Activated CD8-positive, alpha-beta memory T cell treated with anti-CD3 and anti-CD28 coated beads, Interleukin-2, amount 10 ng/mL, durations not matched to agents 7 days and 5 days (primary cell): ENCODE measurements around the gene LIN7C. TPM values are rescaled to one million over a fixed set of nuclear protein-coding genes. Genes with fewer than 3 reads are reported as not detected.
A peak's percentile ranks its signal among the peaks of the same experiment; 100 is the strongest.

Source experiments
- ATAC-seq: fragments of 150-1000 bp; cut with Tn5 transposase; one replicate; pipeline ENCODE4 v1.10.0; 2021; ENCODE audit warnings: moderate library complexity
- CTCF ChIA-PET: fragments of 350-600 bp; sonication (Branson Sonifier 250); formaldehyde crosslinking; loops from one replicate; lab custom pipeline; 2021; ENCODE audit warnings: antibody characterized with exemption; lab: Charles Lee
- DNase-seq: peaks from one replicate; pipeline ENCODE4 v3.0.0-alpha.2; 2020
- H3K27ac Mint-ChIP-seq: one replicate; pipeline ENCODE4 v1.8.0; 2021; ENCODE audit warnings: mild to moderate bottlenecking, mixed read lengths
- H3K27me3 Mint-ChIP-seq: one replicate; pipeline ENCODE4 v1.8.0; 2021; ENCODE audit warnings: mixed read lengths
- H3K36me3 Mint-ChIP-seq: one replicate; pipeline ENCODE4 v1.8.0; 2021; ENCODE audit warnings: mild to moderate bottlenecking, mixed read lengths
- H3K4me1 Mint-ChIP-seq: one replicate; pipeline ENCODE4 v1.8.0; 2021; ENCODE audit warnings: mixed read lengths
- H3K4me3 Mint-ChIP-seq: one replicate; pipeline ENCODE4 v1.8.0; 2021; ENCODE audit warnings: mild to moderate bottlenecking, moderate library complexity, mixed read lengths
- H3K9me3 Mint-ChIP-seq: one replicate; pipeline ENCODE4 v1.8.0; 2022; ENCODE audit warnings: low read depth, mixed read lengths
- total RNA-seq, 2 experiments: library from RNA; stranded (reverse); gene quantifications; one replicate each; pipeline ENCODE4 v1.2.3, GENCODE V29; 2021

LIN7C gene
- total RNA-seq, 2 experiments from 2014 or later: 18.2 to 23.1 TPM

GRCh38 chr11:27473017-27473406 lies 33.6 kb downstream of the LIN7C start:
- Mint-ChIP-seq H3K27me3 (peaks cover 59% of the 10 kb centered on the region), H3K27ac (no peak overlapping the region), H3K4me1 (peaks cover 9% of the 10 kb centered on the region), H3K36me3 (peaks cover 3% of the 10 kb centered on the region), H3K4me3 (peak overlapping the region; percentile 79), H3K9me3 (no peaks in the 10 kb centered on the region)
- ATAC-seq (no peak), DNase-seq (no peak)
- CTCF ChIA-PET: interaction anchor here (1.0 to 5.0 kb wide), 2 partner anchors 12 to 14 kb away, joined by 3 to 22 read pairs; no protein-coding TSS in a partner anchor

GRCh38 chr11:27472398-27473016 lies 34.1 kb downstream of the LIN7C start, which contains the start of gene LGR4:
Gene LGR4 (minus strand): TSS chr11:27472790. CDS start chr11:27472302, 488 bp downstream.
- CTCF ChIA-PET: interaction anchor here (1.0 to 5.0 kb wide), 2 partner anchors 13 to 15 kb away, joined by 3 to 22 read pairs; no protein-coding TSS in a partner anchor
- Mint-ChIP-seq H3K27me3 (peaks cover 64% of the 10 kb centered on the region), H3K4me1 (peaks cover 9% of the 10 kb centered on the region), H3K27ac (no peak within 1 kb of the TSS), H3K9me3 (no peaks in the 10 kb centered on the region), H3K36me3 (peaks cover 3% of the 10 kb centered on the region), H3K4me3 (peak within 1 kb of the TSS; percentile 79)
- DNase-seq: peak; percentile 63
- peak; percentile 78 for ATAC-seq

DNA sequence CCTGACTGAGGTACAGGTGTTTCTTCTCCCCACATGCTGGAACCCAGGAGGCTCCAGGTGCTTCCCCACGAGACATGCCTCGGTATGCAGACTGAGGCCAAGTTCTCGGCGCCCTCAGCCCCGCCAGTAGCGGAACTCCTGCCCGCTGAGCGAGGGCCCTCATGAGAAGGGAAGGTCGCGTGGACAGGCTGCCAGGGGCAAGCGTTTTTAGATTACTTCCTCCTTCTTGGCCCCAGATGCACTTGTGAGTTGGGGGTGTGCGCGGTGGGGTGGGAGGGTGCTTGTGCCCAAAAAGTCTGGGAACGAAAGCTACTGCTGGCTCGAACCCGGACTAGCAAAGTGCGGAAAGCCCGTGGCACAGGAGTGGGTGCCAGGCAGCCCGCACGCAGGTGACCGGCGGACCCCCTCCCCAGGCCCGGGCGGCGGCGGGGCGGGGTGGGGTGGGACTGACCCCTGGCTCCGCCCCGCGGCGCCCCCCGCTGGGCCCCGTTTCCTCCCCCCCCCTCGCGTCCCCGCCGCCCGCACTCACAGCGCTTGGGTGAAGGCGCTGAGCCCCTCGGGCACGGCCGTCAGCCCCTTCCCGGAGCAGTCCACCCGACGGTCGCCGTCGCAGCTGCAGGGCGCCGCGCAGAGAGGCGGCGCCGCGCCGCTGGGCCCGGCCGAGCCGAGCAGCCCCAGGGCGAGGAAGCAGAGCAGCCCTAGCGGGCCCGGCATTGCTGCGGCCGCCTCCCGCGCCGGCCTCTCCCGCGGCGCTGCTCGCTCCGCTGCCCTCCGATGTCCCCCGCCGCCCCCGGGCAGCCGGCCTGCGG lies 34.8 kb downstream of the LIN7C start:
- ATAC-seq (peak; percentile 73), DNase-seq (no peak)
- CTCF ChIA-PET: interaction anchor here (5.0 kb wide), 1 partner anchor 13 kb away, joined by 22 read pairs; no protein-coding TSS in a partner anchor
- Mint-ChIP-seq H3K4me3 (peak overlapping the region; percentile 44), H3K36me3 (peaks cover 3% of the 10 kb centered on the region), H3K9me3 (no peaks in the 10 kb centered on the region), H3K27me3 (peaks cover 66% of the 10 kb centered on the region), H3K27ac (no peak overlapping the region), H3K4me1 (peaks cover 9% of the 10 kb centered on the region)

GRCh38 chr11:27470826-27471588 lies 35.6 kb downstream of the LIN7C start:
- peaks cover 9% of the 10 kb centered on the region for H3K4me1 Mint-ChIP-seq
- H3K4me3 Mint-ChIP-seq: peak overlapping the region; percentile 44
- H3K36me3 Mint-ChIP-seq: peaks cover 3% of the 10 kb centered on the region
- no peak overlapping the region for H3K27ac Mint-ChIP-seq
- ATAC-seq (no peak), DNase-seq (no peak)
- peaks cover 66% of the 10 kb centered on the region for H3K27me3 Mint-ChIP-seq
- H3K9me3 Mint-ChIP-seq: no peaks in the 10 kb centered on the region
- CTCF ChIA-PET: no interaction called here

- Mint-ChIP-seq H3K9me3 (no peaks in the 10 kb centered on the region), H3K4me1 (peaks cover 9% of the 10 kb centered on the region), H3K27me3 (peaks cover 66% of the 10 kb centered on the region), H3K27ac (no peak overlapping the region), H3K36me3 (peaks cover 3% of the 10 kb centered on the region), H3K4me3 (no peak overlapping the region)
- CTCF ChIA-PET: no interaction called here
- no peak for DNase-seq
- no peak for ATAC-seq
These were observed 36.4 kb downstream of the LIN7C start for GRCh38 chr11:27470166-27470565.

- peaks cover 64% of the 10 kb centered on the region for H3K27me3 Mint-ChIP-seq
- H3K36me3 Mint-ChIP-seq: peaks cover 3% of the 10 kb centered on the region
- H3K9me3 Mint-ChIP-seq: no peaks in the 10 kb centered on the region
- DNase-seq (no peak), ATAC-seq (no peak)
- CTCF ChIA-PET: no interaction called here
- no peak overlapping the region for H3K27ac Mint-ChIP-seq
- peaks cover 9% of the 10 kb centered on the region for H3K4me1 Mint-ChIP-seq
- H3K4me3 Mint-ChIP-seq: no peak overlapping the region
These were observed 37.4 kb downstream of the LIN7C start for GRCh38 chr11:27468995-27469695.

DNA sequence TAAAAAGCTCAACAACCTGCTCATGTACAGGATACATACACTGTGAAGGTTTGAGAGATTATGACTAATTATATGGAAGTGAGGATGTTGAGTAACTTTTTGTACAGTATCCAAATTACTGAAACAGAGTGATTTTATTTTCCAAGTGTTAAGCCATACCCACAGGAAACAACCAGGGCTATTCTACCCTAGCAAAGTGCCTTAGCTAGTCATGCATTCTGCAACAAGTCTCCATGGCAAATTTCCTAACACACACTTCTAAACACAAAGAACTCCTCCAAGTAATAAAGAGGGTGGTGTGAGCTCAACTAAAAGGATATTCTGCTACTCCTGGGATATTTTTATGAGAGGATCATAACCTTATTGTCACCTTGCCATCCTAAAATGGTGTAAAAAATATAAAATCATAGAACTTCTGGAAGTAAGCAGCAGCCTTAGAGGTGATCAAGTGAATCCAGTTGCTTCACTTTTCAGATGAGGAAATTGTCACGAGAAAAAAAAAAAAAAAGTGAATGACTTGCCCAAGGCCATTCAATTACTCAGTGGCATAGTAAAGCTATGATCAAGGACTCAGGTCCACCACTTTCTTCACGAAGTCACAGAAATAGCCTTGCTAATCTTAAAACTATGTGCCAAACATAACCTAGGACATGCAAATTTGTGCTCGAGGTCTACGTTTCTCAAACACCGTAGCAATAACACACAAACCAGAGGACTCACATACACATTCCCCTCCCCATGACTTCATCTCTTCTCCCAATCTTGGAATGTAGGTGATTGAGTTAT lies 38.2 kb downstream of the LIN7C start:
- H3K4me1 Mint-ChIP-seq: peaks cover 9% of the 10 kb centered on the region
- H3K4me3 Mint-ChIP-seq: no peak overlapping the region
- H3K27ac Mint-ChIP-seq: no peak overlapping the region
- CTCF ChIA-PET: interaction anchor here (1.1 kb wide), 1 partner anchor 19 kb away, joined by 6 read pairs; no protein-coding TSS in a partner anchor
- no peak for ATAC-seq
- DNase-seq: no peak
- peaks cover 3% of the 10 kb centered on the region for H3K36me3 Mint-ChIP-seq
- H3K9me3 Mint-ChIP-seq: no peaks in the 10 kb centered on the region
- H3K27me3 Mint-ChIP-seq: peaks cover 60% of the 10 kb centered on the region

GRCh38 chr11:27467181-27467913 lies 39.2 kb downstream of the LIN7C start:
- no peak overlapping the region for H3K4me3 Mint-ChIP-seq
- ATAC-seq (no peak), DNase-seq (no peak)
- H3K36me3 Mint-ChIP-seq: no peaks in the 10 kb centered on the region
- H3K27ac Mint-ChIP-seq: no peak overlapping the region
- H3K4me1 Mint-ChIP-seq: no peaks in the 10 kb centered on the region
- CTCF ChIA-PET: interaction anchor here (1.1 kb wide), 1 partner anchor 20 kb away, joined by 6 read pairs; no protein-coding TSS in a partner anchor
- H3K27me3 Mint-ChIP-seq: peaks cover 50% of the 10 kb centered on the region
- H3K9me3 Mint-ChIP-seq: no peaks in the 10 kb centered on the region

DNA sequence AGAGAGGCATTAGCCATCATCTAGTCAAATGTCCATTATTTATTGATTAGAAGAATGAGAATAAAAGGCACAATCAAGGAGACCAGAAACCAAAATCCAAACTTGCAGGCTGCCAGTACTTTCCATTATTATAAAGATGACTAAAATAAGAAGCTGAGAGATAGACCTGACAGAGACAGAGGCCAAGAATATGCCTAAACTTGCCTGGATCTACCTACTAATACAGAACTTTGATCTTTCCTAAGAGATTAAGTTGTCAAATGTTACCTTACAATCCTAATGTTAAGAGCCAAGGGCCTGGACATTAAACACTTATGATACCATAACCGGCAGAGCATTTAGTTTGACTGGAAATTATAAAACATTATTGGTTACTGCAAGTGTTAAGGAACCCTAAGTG lies 40.2 kb downstream of the LIN7C start:
- no peak for ATAC-seq
- no peaks in the 10 kb centered on the region for H3K36me3 Mint-ChIP-seq
- CTCF ChIA-PET: interaction anchor here (1.3 kb wide), 1 partner anchor 20 kb away, joined by 6 read pairs; no protein-coding TSS in a partner anchor
- H3K27ac Mint-ChIP-seq: no peak overlapping the region
- peaks cover 46% of the 10 kb centered on the region for H3K27me3 Mint-ChIP-seq
- H3K4me3 Mint-ChIP-seq: no peak overlapping the region
- DNase-seq: no peak
- no peaks in the 10 kb centered on the region for H3K4me1 Mint-ChIP-seq
- no peaks in the 10 kb centered on the region for H3K9me3 Mint-ChIP-seq

GRCh38 chr11:27465629-27466028 lies 40.9 kb downstream of the LIN7C start:
- Mint-ChIP-seq H3K27ac (no peak overlapping the region), H3K4me1 (no peaks in the 10 kb centered on the region), H3K9me3 (no peaks in the 10 kb centered on the region), H3K36me3 (no peaks in the 10 kb centered on the region), H3K4me3 (no peak overlapping the region), H3K27me3 (peaks cover 39% of the 10 kb centered on the region)
- ATAC-seq (no peak), DNase-seq (no peak)
- CTCF ChIA-PET: interaction anchor here (0.9 to 1.3 kb wide), 2 partner anchors 20 to 33 kb away, joined by 3 to 6 read pairs; no protein-coding TSS in a partner anchor

DNA sequence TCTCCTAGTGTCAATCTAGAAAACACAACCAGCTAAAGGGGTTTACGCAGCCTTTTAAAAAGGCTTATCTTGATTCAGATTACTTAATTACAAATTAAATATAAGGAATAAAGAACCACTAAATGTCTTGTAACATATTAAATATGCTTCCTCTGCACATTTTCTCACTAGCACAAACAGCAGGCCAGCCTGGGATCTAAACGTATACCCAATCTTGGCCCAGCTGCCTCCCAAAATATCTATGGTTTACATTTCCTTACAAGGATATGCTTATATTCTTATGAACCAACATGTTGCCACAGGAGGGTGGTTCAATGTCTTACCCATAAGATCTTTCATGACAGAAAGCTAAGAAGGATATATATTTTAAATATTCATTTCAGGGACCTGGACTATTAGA lies 41.7 kb downstream of the LIN7C start:
- ATAC-seq (no peak), DNase-seq (no peak)
- H3K4me3 Mint-ChIP-seq: no peak overlapping the region
- H3K4me1 Mint-ChIP-seq: no peaks in the 10 kb centered on the region
- H3K27ac Mint-ChIP-seq: no peak overlapping the region
- H3K9me3 Mint-ChIP-seq: no peaks in the 10 kb centered on the region
- H3K36me3 Mint-ChIP-seq: no peaks in the 10 kb centered on the region
- H3K27me3 Mint-ChIP-seq: peaks cover 32% of the 10 kb centered on the region
- CTCF ChIA-PET: interaction anchor here (0.7 to 1.3 kb wide), 3 partner anchors 21 to 281 kb away, joined by 3 to 6 read pairs (median 3); no protein-coding TSS in a partner anchor
